Left ventricle myocardium superior (tissue), 1 donor: ENCODE data around the gene DAP3. TPM values are rescaled to one million over a fixed set of nuclear protein-coding genes. Genes with fewer than 3 reads are reported as not detected.
"Not testable (repeated sequence)": the region's sequence is repeated elsewhere in the genome, so short reads cannot be mapped to it uniquely, and the experiment has no call there.

Source experiments
- ATAC-seq: fragments of 200-7000 bp; cut with Tn5 transposase; one replicate; pipeline ENCODE4 v1.9.1; 2020; ENCODE audit warnings: mild to moderate bottlenecking, moderate library complexity
- DNase-seq: peaks from one replicate; pipeline ENCODE4 v3.0.0-alpha.2; 2020
- intact Hi-C: fragments of 100-400 bp; cut with micrococcal nuclease; formaldehyde crosslinking; loops from one replicate; pipeline ENCODE4 v1.11.0; 2022
- long read RNA-seq: library from polyadenylated mRNA; unstranded; transcript quantifications from one replicate; pipeline ENCODE4 v2.0.0, GENCODE V29; 2021
- total RNA-seq: library from RNA; stranded (reverse); fragmentation: NEBNext Ultra II Directional; extraction: Animal tissue kit (Norgen Biotek cat#: 25700); gene quantifications from one replicate; pipeline ENCODE4 v1.2.1, GENCODE V29; 2021
- donor health status: DM: no; HTN: yes; CAD: no; lungs with severe emphysema.

DAP3 gene
- 123 TPM for total RNA-seq
- long read RNA-seq, transcript DAP3-203 (12 exons, 1,470 nt), result minor isoform, 6 of 146 reads
- long read RNA-seq, transcript DAP3-201 (13 exons, 1,649 nt), result minor isoform, 8 of 146 reads
- long read RNA-seq, transcript DAP3-202 (13 exons, 2,089 nt), result major isoform, 90 of 146 reads
- long read RNA-seq, partial matches to known transcripts, result 15 of 146 reads
- long read RNA-seq, other reads (novel, unspliced or antisense), result 23 of 146 reads

- intact Hi-C loops, ATAC-seq, DNase-seq: not testable (repeated sequence)
Observed at GRCh38 chr1:155689081-155689607, at the start of gene DAP3. TSS of gene DAP3 (plus strand) at chr1:155689091. CDS start at chr1:155709780, 20,689 bp downstream.

GRCh38 chr1:155640367-155640766, 48.5 kb upstream of the DAP3 start:
- intact Hi-C loops, result no loop called here
- DNase-seq, result no peak
- ATAC-seq, result no peak

DNA sequence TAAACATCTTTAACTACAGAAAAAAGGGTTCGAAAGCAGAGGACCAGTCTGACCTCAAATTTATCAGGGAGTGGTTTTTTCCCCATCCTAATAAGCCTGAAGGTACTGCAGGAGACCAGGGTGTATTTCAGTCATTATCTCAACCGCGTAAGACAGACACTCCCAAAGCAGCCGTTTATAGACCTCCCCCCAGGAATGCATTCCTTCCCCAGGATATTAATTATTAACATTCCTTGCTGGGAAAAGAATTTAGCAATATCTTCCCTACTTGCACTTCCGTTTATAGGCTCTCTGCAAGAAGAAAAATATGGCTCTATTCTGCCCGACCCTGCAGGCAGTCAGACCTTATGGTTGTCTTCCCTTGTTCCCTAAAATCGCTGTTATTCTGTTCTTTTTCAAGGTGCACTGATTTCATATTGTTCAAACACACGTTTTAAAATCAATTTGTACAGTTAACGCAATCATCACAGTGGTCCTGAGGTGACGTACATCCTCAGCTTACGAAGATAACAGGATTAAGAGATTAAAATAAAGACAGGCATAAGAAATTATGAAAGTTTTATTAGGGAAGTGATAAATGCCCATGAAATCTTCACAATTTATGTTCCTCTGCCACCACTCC, 46.2 kb upstream of the DAP3 start:
- DNase-seq, intact Hi-C loops: not testable (repeated sequence)

GRCh38 chr1:155643230-155643629, 45.7 kb upstream of the DAP3 start:
- intact Hi-C loops, result no loop called here
- DNase-seq, result no peak
- ATAC-seq, result no peak

More for the DNA sequence above, 46.2 kb upstream of the DAP3 start:
- not testable (repeated sequence) for ATAC-seq

- ATAC-seq (no peak), DNase-seq (no peak)
- intact Hi-C loops, result no loop called here
Observed at GRCh38 chr1:155645034-155645598, 43.8 kb upstream of the DAP3 start.

DNA sequence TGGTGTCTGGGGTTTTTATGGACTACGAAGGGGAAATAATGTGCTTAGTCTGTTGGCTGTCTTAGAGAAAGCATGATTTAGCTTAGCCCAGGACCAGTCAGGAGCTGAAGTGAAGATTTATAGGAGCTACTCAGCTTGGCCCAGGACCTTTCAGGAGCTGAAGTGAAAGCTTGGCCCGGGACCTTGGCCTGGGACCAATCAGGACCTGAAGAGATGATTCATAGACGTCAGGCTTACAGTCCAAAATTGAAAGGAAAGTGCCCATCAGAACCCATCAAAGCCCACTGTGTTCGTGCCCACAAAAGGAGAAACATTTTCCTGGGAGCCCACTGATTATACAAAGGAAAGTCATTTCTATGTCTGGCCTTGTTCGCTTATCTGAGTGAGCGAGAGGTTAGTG, 43.2 kb upstream of the DAP3 start:
- ATAC-seq (peak; percentile 39), DNase-seq (peak; percentile 48)
- intact Hi-C loops, result no loop called here

DNA sequence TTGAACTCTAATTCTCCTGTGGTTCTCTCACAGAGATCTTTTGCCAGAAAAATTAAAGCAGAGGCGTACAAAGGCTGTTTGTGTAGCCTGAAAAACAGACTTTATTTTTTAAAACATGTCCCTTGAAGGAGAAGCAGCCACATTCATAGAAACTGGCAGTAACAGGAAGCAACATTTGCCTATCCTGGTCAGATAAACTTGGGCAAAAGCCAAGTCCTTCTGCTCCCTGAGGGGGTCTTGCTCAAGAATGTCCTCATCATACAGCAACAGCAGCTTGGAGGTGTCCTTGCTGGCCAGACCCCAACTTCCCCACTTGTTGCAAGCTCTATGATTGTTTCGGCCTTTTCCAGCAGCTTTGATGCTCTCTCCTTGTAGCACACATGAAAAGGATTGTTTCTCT, 42.6 kb upstream of the DAP3 start:
- intact Hi-C loops, result no loop called here
- ATAC-seq (peak; percentile 49), DNase-seq (peak; percentile 48)

- ATAC-seq, result peak; percentile 87
- intact Hi-C loops, result no loop called here
- DNase-seq, result no peak
Observed at GRCh38 chr1:155648207-155649147, 40.4 kb upstream of the DAP3 start.

DNA sequence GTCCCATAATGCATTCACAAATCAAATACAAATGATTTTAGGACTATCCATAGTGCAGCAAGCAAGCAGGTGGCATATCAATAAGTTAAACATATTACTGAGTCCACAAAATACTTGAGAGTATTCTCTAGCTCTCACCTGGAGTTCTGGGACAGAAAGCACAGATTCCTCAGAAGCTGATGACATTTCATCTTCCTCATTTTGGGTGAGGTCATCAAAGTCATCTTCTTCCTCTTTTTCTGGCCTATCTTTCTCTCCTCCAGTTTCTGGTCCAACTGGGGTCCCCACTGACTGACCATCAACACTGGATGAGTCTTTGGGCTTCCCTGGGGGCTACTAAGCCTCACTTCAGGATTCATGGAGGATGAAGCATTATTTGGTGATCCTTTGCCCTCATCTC, 39.2 kb upstream of the DAP3 start:
- ATAC-seq (no peak), DNase-seq (no peak)
- intact Hi-C loops, result no loop called here

GRCh38 chr1:155650231-155650757, 38.6 kb upstream of the DAP3 start:
- no peak for ATAC-seq
- no peak for DNase-seq
- intact Hi-C loops, result no loop called here

- DNase-seq (no peak), ATAC-seq (no peak)
- intact Hi-C loops, result no loop called here
Observed at GRCh38 chr1:155651861-155652661, 36.8 kb upstream of the DAP3 start.

DNA sequence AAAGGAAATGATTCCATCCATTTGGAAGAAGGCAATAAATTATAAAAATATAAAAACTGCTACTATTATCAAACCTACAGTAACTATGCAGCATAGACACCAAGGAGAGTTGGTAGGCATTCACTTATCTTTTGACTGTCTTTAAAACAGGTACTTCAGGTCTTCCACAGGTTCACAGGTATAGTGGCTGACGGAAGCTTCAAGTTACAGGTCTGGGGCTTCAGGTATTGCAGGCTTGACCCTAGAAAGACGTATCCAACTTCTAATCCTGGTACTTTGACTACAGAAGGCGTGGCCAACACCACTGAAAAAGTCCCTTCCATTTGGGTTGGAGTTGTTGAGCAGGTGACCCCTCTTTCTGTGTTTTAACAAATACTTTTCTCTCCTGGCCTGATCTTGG, 35.9 kb upstream of the DAP3 start:
- DNase-seq (no peak), ATAC-seq (no peak)
- intact Hi-C loops, result no loop called here

DNA sequence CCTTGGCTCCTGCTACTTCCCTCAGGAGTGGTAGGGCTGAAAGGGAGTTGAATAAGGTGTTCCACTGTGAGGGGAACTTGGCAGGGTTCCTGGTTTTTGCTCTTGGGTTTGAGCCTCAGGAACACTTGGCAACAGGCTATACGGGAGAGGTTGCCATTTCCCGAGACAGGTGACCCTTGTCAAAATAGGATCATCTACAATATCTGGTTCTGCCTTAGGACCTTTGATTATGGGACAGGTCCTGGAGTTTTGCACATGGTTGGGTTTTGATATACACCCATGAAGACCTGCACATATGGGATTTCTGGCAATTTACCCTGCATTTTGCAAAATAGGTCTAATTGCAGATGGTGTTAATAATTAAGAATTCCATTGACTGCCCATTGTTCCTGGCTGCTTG, 31.4 kb upstream of the DAP3 start:
- peak; percentile 36 for ATAC-seq
- intact Hi-C loops, result no loop called here
- DNase-seq, result no peak

GRCh38 chr1:155661239-155661638, 27.7 kb upstream of the DAP3 start:
- ATAC-seq, DNase-seq, intact Hi-C loops: not testable (repeated sequence)

- intact Hi-C loops, result no loop called here
- ATAC-seq (no peak), DNase-seq (no peak)
Observed at GRCh38 chr1:155669233-155670162, 19.4 kb upstream of the DAP3 start.

- intact Hi-C loops, result no loop called here
- DNase-seq (no peak), ATAC-seq (no peak)
Observed at GRCh38 chr1:155671750-155672149, 17.1 kb upstream of the DAP3 start.

DNA sequence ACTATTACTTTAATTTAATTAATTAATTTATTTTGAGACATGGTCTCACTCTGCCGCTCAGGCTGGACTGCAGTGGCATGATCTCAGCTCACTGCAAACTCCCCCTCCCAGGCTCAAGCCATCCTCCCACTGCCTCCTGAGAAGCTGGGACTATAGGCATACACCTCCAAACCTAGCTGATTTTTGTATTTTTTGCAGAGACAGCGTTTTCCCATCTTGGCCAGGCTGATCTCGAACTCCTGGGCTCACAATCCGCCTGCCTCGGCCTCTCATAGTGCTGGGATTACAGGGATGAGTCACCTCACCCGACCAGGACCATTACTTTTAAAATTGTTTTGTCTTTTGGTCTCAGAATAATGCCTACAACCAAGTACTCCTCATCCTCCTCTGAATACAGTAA, 15.9 kb upstream of the DAP3 start:
- ATAC-seq, result no peak
- DNase-seq, result no peak
- intact Hi-C loops, result no loop called here
